Loucy (cell line): ENCODE results near the gene SYNGAP1.

Experiments
- EZH2phosphoT487 ChIP-seq: fragments of 200-600 bp; IDR thresholded peaks from 2 replicates; pipeline ENCODE4 v1.6.1; 2018; ENCODE audit warnings: antibody characterized with exemption, mild to moderate bottlenecking, moderate library complexity, borderline replicate concordance
- TF ChIP-seq, protein P1 (sequence below): fragments of 200-600 bp; sonication (generic); conservative IDR thresholded peaks from 2 replicates; pipeline ENCODE4 v1.5.1; 2014; ENCODE audit warnings: mild to moderate bottlenecking, antibody characterized with exemption, low read length

DNA sequence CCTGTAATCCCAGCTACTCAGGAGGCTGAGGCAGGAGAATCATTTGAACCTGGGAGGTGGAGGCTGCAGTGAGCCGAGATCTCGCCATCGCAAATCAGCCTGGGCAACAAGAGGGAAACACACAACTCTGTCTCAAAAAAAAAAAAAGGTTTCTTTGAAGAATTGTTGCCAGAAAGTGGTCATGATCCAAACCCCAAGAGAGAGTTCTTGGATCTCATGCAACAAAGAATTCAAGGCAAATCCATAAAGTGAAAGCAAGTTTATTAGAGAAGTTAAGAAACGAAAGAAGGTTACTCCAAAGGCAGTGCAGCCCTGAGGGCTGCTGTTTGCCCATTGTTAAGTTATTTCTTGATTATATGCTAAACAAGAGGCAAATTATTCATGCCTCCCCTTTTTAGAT is 42.7 kb upstream of the SYNGAP1 start:
- TF ChIP-seq, protein P1, sequence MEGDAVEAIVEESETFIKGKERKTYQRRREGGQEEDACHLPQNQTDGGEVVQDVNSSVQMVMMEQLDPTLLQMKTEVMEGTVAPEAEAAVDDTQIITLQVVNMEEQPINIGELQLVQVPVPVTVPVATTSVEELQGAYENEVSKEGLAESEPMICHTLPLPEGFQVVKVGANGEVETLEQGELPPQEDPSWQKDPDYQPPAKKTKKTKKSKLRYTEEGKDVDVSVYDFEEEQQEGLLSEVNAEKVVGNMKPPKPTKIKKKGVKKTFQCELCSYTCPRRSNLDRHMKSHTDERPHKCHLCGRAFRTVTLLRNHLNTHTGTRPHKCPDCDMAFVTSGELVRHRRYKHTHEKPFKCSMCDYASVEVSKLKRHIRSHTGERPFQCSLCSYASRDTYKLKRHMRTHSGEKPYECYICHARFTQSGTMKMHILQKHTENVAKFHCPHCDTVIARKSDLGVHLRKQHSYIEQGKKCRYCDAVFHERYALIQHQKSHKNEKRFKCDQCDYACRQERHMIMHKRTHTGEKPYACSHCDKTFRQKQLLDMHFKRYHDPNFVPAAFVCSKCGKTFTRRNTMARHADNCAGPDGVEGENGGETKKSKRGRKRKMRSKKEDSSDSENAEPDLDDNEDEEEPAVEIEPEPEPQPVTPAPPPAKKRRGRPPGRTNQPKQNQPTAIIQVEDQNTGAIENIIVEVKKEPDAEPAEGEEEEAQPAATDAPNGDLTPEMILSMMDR = no peak
- TF ChIP-seq EZH2phosphoT487 = no peak
